Erythroblast (primary cell): ENCODE data around the gene TFRC.
A peak's percentile ranks its signal among the peaks of the same experiment; 100 is the strongest.

Source experiments
- GATA1 ChIP-seq: IDR thresholded peaks from 2 replicates; pipeline ENCODE4 v1.6.1; 2011; ENCODE audit warnings: low read depth, mild to moderate bottlenecking, control low read depth, low read length, moderate library complexity
- POLR2A ChIP-seq: IDR thresholded peaks from 2 replicates; pipeline ENCODE4 v1.6.1; 2011; ENCODE audit warnings: mild to moderate bottlenecking, low read length

GRCh38 chr3:196055240-196055639 lies 26.6 kb downstream of the TFRC start:
- TF ChIP-seq POLR2A = peak; percentile 1
- TF ChIP-seq GATA1 = no peak
